HepG2 (cell line): ENCODE measurements around the gene ADSS1. TPM values are rescaled to one million over a fixed set of nuclear protein-coding genes. Genes with fewer than 3 reads are reported as not detected.

Experiments
- AHR ChIP-seq: IDR thresholded peaks from 2 replicates; pipeline ENCODE4 v1.6.1; 2018; ENCODE audit warnings: missing genetic modification reagents, missing compliant biosample characterization
- GTF2F1 ChIP-seq: fragments of 150-350 bp; IDR thresholded peaks from 2 replicates; pipeline ENCODE4 v1.6.1; 2014; ENCODE audit warnings: low read length
- HDAC6 ChIP-seq: fragments of 200-600 bp; sonication (generic); IDR thresholded peaks from 2 replicates; pipeline ENCODE4 v1.7.0; 2017; ENCODE audit warnings: mild to moderate bottlenecking, antibody characterized with exemption, low read length, low read depth
- HNF4A ChIP-seq: sonication (generic); formaldehyde crosslinking; IDR thresholded peaks from 2 replicates; pipeline ENCODE4 v1.4.0; 2020; ENCODE audit warnings: missing genetic modification reagents
- HOXA9 ChIP-seq: sonication (generic); formaldehyde crosslinking; IDR thresholded peaks from 2 replicates; pipeline ENCODE4 v1.8.1; 2022; ENCODE audit warnings: missing genetic modification reagents, mild to moderate bottlenecking, moderate library complexity, borderline replicate concordance
- HOXD1 ChIP-seq: sonication (generic); formaldehyde crosslinking; IDR thresholded peaks from 2 replicates; pipeline ENCODE4 v1.5.0; 2020; ENCODE audit warnings: missing genetic modification reagents
- MAFG ChIP-seq: sonication (generic); formaldehyde crosslinking; IDR thresholded peaks from 2 replicates; pipeline ENCODE4 v1.5.1; 2020; ENCODE audit warnings: mild to moderate bottlenecking, missing genetic modification reagents
- MAX ChIP-seq: IDR thresholded peaks from 2 replicates; pipeline ENCODE4 v1.6.1; 2012; ENCODE audit warnings: inconsistent platforms
- NFIC ChIP-seq: IDR thresholded peaks from 2 replicates; pipeline ENCODE4 v1.6.1; 2012; ENCODE audit warnings: mild to moderate bottlenecking, low read length, inconsistent platforms
- PAXIP1 ChIP-seq: sonication (generic); formaldehyde crosslinking; conservative IDR thresholded peaks from 2 replicates; pipeline ENCODE4 v1.4.0; 2020; ENCODE audit warnings: mild to moderate bottlenecking, missing genetic modification reagents, moderate library complexity
- POLR2A ChIP-seq, 2 experiments: IDR thresholded peaks; 2 replicates each; pipeline ENCODE4 v1.6.1; 2011; ENCODE audit warnings: low read depth in 2 of 2, low read length in 2 of 2, mild to moderate bottlenecking in 1 of 2, moderate library complexity in 1 of 2; ENCODE audit not compliant: insufficient read depth in 1 of 2
- REPIN1 ChIP-seq: sonication (generic); formaldehyde crosslinking; IDR thresholded peaks from 2 replicates; pipeline ENCODE4 v1.8.0; 2022; ENCODE audit warnings: missing genetic modification reagents, low read depth, mild to moderate bottlenecking, borderline replicate concordance
- THYN1 ChIP-seq: sonication (generic); formaldehyde crosslinking; IDR thresholded peaks from 2 replicates; pipeline ENCODE4 v1.8.1; 2023; ENCODE audit warnings: low read depth, mild to moderate bottlenecking, moderate library complexity, missing genetic modification reagents, borderline replicate concordance
- ZFP36 ChIP-seq: fragments of 150-350 bp; IDR thresholded peaks from 2 replicates; pipeline ENCODE4 v1.6.1; 2018; ENCODE audit warnings: borderline replicate concordance, low read length, low read depth; ENCODE audit not compliant: partially characterized antibody
- ZNF296 ChIP-seq: sonication (generic); formaldehyde crosslinking; conservative IDR thresholded peaks from 2 replicates; pipeline ENCODE4 v1.5.0; 2020; ENCODE audit warnings: mild to moderate bottlenecking, missing genetic modification reagents
- ZNF552 ChIP-seq: sonication (generic); formaldehyde crosslinking; IDR thresholded peaks from 2 replicates; pipeline ENCODE4 v1.9.0; 2022; ENCODE audit warnings: missing genetic modification reagents, mild to moderate bottlenecking, borderline replicate concordance
- ZNF879 ChIP-seq: sonication (generic); formaldehyde crosslinking; IDR thresholded peaks from 2 replicates; pipeline ENCODE4 v1.8.1; 2023; ENCODE audit warnings: missing genetic modification reagents
- polyA plus RNA-seq, 8 experiments: library from polyadenylated mRNA; depleted of rRNA in 3 of 8; stranded (reverse) in 7 of 8; unstranded in 1 of 8; fragments of >200 nt; fragmentation: Illumina TruSeq in 4 of 8; extraction: Trizol in 4 of 8; gene quantifications; 2 replicates each; pipeline versions ENCODE4 v1.2.1 to v1.2.3, GENCODE V29; 2011 to 2016; ENCODE audit warnings: low read depth in 4 of 8, missing spikeins in 1 of 8, mixed read lengths in 1 of 8; ENCODE audit not compliant: insufficient read depth in 1 of 8
- total RNA-seq, 5 experiments: library from RNA; depleted of rRNA; stranded (reverse); fragments of >200 nt; fragmentation: Illumina TruSeq; extraction: Trizol; gene quantifications; 2 replicates each; pipeline ENCODE4 v1.2.3, GENCODE V29; 2016; ENCODE audit warnings: low read depth in 1 of 5
- TF ChIP-seq, protein P1 (sequence below): sonication (generic); formaldehyde crosslinking; IDR thresholded peaks from 2 replicates; pipeline ENCODE4 v1.4.0; 2020; ENCODE audit warnings: missing genetic modification reagents, borderline replicate concordance
- TF ChIP-seq, protein P2 (sequence below): fragments of 450-650 bp; IDR thresholded peaks from 2 replicates; pipeline ENCODE4 v1.6.1; 2016
- TF ChIP-seq, protein P3 (sequence below): sonication (generic); formaldehyde crosslinking; IDR thresholded peaks from 2 replicates; pipeline ENCODE4 v1.9.0; 2021; ENCODE audit warnings: missing genetic modification reagents, borderline replicate concordance

Gene ADSS1
- total and polyA plus RNA-seq, 2 of the 13 experiments (the other 11 are each of a cell fraction or from before 2014, with no cell fraction given) = 1.0 to 36.7 TPM

DNA sequence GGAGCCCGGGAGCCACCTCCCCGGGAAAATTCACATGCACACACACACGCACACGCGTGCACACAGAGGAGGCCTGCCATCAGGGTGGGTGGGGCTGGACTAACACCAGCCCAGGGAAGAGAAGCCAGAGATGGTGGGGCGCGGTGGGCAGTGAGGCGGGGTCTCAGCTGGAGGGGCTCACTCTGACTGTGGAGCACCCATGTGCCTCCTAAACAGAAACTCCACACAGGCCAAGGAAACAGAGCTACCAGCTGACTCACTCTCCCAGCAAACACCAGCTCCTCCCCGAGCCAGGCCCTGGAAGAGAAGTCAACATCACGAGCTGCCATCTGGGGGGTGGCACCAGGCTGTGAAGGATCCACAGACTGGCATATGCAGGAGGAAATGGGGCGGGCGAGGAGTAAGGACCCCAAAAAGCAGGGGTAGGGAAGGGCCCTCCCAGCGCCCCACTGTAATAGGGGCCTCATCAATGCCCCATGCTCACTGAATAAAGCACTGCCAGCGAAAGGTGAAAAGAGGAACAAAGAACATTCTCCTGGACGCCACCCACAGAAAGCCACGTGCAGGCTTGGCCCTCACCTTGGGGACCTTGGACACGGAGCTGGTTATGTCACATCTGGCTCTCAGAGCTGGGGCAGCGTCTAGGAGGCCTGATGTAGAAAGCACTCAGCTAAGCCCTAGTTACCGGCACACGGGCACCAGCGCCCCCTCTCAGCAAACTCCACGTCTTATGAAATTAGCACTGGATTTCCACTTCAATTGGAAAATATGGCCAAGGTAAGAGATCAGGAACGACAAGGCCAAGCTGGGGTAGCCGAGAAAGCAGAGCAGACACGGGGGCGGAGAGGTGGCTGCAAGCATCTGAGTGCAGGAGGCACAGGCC, 43.0 kb upstream of the ADSS1 start (continued):
- TF ChIP-seq, protein P1, sequence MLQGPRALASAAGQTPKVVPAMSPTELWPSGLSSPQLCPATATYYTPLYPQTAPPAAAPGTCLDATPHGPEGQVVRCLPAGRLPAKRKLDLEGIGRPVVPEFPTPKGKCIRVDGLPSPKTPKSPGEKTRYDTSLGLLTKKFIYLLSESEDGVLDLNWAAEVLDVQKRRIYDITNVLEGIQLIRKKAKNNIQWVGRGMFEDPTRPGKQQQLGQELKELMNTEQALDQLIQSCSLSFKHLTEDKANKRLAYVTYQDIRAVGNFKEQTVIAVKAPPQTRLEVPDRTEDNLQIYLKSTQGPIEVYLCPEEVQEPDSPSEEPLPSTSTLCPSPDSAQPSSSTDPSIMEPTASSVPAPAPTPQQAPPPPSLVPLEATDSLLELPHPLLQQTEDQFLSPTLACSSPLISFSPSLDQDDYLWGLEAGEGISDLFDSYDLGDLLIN (CRISPR knock-in tag) = no peak
- TF ChIP-seq THYN1 (CRISPR knock-in tag) = no peak
- TF ChIP-seq, protein P2, sequence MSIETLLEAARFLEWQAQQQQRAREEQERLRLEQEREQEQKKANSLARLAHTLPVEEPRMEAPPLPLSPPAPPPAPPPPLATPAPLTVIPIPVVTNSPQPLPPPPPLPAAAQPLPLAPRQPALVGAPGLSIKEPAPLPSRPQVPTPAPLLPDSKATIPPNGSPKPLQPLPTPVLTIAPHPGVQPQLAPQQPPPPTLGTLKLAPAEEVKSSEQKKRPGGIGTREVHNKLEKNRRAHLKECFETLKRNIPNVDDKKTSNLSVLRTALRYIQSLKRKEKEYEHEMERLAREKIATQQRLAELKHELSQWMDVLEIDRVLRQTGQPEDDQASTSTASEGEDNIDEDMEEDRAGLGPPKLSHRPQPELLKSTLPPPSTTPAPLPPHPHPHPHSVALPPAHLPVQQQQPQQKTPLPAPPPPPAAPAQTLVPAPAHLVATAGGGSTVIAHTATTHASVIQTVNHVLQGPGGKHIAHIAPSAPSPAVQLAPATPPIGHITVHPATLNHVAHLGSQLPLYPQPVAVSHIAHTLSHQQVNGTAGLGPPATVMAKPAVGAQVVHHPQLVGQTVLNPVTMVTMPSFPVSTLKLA = no peak
- no peak for TF ChIP-seq MAFG (CRISPR knock-in tag)
- no peak; a peak in 1 of 4 replicates for TF ChIP-seq POLR2A (IDR thresholded peaks at IDR 0.05; ENCODE audit: insufficient read depth in 1 of 2, low read depth in 2 of 2, low read length in 2 of 2)
- TF ChIP-seq PAXIP1 = no peak; the same call in 1 of the 2 replicates
- no peak for TF ChIP-seq NFIC
- no peak for TF ChIP-seq HDAC6
- TF ChIP-seq ZFP36 = no peak
- TF ChIP-seq, protein P3, sequence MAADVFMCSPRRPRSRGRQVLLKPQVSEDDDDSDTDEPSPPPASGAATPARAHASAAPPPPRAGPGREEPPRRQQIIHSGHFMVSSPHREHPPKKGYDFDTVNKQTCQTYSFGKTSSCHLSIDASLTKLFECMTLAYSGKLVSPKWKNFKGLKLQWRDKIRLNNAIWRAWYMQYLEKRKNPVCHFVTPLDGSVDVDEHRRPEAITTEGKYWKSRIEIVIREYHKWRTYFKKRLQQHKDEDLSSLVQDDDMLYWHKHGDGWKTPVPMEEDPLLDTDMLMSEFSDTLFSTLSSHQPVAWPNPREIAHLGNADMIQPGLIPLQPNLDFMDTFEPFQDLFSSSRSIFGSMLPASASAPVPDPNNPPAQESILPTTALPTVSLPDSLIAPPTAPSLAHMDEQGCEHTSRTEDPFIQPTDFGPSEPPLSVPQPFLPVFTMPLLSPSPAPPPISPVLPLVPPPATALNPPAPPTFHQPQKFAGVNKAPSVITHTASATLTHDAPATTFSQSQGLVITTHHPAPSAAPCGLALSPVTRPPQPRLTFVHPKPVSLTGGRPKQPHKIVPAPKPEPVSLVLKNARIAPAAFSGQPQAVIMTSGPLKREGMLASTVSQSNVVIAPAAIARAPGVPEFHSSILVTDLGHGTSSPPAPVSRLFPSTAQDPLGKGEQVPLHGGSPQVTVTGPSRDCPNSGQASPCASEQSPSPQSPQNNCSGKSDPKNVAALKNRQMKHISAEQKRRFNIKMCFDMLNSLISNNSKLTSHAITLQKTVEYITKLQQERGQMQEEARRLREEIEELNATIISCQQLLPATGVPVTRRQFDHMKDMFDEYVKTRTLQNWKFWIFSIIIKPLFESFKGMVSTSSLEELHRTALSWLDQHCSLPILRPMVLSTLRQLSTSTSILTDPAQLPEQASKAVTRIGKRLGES (CRISPR knock-in tag) = no peak
- peak; percentile 76 for TF ChIP-seq HNF4A (CRISPR knock-in tag)
- TF ChIP-seq ZNF552 (CRISPR knock-in tag) = no peak
- TF ChIP-seq AHR (CRISPR knock-in tag) = no peak; the same call in 1 of the 2 replicates
- peak; percentile 82 for TF ChIP-seq MAX
- no peak for TF ChIP-seq ZNF879 (CRISPR knock-in tag)
- no peak for TF ChIP-seq HOXD1 (CRISPR knock-in tag)
- peak; percentile 56; the same call in 1 of the 2 replicates for TF ChIP-seq REPIN1 (CRISPR knock-in tag)
- no peak for TF ChIP-seq ZNF296 (CRISPR knock-in tag)
- no peak for TF ChIP-seq HOXA9
- TF ChIP-seq GTF2F1 = no peak
